HG03432 (cell line): ENCODE measurements around the gene ARHGAP6.

ENCODE experiments used
- ATAC-seq: cut with Tn5 transposase; IDR thresholded peaks from one replicate; pipeline ENCODE4 v1.9.1; 2021; ENCODE audit warnings: mild to moderate bottlenecking, moderate library complexity; ENCODE audit not compliant: unreplicated experiment

The ARHGAP6 gene

DNA sequence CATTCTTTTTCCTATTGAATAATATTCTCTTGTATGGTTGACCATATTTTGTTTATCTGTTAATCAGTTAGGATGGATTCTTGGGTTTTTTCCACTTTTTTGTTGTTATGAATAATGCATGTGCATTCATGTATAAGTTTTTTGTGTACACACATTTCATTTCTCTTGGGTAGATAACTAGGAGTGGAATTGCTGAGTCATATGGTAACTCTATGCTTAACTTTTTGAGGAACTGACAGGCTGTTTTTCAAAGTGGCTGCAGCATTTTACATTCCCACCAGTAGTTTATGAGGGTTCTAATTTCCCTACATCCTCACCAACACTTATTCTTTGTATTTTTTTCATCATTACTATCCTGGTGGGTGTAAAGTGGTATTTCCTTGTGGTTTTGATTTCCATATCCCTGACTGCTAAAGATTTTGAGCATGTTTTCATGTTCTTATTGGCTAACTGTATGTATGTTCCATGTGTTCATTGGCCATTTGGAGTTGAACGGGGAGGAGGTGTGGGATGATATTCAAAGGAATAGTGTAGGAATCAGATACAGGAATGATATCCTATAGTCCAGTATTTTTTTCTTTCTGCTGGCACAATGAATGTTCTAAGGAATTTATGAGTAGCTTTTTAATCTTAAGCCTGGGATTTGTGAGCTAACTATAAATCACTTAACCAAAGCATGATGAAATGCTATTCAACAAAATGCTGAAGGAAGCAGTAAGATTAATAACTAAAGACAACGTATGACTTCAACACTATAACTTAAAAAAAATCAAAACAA lies 258.2 kb downstream of the ARHGAP6 start:
- no peak for ATAC-seq

DNA sequence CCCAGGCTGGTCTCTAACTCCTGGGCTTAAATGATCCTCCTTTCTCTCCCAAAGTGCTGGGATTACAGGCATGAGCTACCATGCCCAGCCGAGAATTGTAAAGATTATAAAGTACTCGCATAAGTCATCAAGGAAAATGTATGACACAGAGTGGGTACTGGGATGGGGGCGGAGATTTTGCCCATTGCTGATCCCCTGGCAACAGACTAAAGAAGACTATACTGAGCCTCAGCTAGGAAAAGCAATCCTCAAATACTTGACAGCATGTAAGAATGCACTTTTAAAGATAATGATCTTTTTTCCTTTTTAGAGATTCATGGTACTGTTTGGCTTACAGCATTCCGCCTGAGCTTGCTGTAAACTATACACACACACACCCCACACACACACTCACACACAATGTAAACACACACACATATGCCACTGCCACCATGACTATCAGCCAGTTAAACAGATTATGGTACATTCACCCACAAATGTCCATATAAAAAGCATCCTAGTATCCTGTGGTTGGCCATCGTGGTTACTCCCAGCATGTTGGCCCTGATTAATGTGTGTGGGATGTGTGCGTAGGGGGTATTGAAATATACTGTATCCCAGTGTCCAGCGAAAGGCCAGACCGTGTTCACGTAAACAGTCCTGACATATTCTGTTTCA lies 259.5 kb downstream of the ARHGAP6 start:
- ATAC-seq, result no peak

DNA sequence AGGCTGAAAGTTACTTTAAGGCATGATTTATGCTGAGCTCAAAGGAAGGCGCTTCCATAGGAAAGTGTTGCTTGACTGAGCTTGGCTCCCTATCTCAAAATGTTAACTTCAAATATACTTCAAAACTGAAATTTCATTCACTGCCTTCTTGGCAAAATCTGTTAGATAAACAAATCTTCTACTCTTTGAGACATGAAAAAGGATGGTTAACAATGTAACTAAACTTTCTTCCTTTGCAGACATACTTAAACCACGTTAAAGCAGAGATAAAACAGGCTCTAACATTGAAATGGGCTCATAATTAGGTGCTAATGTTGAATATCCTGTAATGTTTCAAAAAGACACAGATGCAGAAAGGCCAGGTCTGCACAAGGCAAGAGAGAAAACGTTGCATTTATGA lies 262.1 kb downstream of the ARHGAP6 start:
- no peak for ATAC-seq

DNA sequence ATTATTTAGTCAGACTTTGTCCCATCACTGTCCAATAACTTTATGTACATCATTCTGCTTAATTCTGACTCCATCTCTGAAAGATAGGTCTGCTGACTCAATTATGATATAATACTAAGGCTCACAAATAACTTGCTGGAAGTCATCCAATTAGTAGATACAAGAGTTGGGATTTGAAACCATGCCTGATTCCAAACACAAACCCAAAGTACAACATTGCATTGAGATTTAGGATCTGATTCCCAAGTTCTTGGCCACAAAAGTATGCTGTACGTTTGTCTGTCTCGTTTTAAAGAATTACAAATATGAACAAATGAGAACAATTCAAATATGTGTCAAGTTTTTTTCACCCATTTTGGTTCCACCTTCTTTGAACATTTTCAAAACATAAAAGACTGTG lies 263.8 kb downstream of the ARHGAP6 start:
- ATAC-seq, result no peak

DNA sequence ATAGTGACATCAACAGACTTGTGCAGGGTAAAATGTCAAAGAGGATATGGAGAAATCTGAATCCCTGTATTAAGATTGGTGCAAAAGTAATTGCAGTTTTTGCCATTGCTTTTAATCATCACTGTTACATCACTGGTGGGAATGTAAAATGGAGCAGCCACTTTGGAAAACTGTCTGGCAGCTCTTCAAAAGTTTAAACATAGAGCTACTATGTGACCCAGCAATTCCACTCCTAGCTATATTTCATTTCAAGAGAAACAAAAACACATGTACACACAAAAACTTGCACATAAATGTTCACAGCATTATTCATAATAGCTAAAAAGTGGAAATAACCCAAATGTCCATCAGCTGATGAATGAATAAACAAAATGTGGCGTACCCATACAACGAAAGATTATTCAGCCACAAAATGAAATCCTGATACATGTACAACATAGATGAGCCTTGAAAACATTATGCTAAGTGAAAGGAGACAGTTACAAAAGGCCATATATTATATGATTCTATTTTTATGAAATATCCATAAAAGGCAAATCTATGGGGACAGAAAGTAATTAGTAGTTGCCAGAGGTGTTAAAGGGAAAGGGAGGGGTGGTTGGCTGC lies 266.1 kb downstream of the ARHGAP6 start:
- no peak for ATAC-seq

DNA sequence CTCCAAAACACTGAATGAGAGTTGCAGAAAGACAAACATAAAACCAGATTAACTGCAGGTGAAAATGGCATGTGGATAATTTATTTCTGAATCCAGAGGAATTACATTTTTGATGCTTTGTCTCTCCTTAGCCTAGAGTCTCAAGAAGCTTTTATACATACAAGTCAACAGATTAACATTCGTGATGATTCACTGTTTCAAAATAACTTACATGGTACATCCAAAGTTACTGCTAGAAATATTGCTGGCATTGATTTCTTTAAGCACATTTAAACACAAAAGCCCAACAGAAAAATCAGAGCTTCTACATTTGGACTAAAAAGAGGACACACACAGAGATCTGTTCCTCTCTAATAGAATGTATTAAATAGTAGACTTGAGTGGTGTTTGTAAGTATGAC lies 266.9 kb downstream of the ARHGAP6 start:
- ATAC-seq, result no peak

DNA sequence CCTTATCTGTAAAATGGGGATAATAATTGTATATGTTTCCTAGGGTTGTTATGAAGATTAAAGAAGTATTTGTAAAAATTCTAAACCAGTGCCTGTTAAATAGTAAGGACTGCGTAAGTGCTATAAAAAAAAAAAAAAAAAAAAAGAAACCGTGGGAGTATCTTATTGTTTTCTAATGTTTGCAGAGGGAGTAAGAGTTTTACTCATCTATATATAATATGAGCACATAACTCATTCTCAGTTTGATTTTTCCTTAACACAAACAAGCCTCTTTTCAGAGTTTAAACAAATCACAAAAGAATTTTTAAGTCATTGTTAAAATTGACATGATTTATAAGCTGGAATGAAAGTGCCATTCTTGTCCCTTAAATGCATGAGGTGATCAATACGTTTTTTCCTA lies 267.6 kb downstream of the ARHGAP6 start:
- ATAC-seq, result no peak

DNA sequence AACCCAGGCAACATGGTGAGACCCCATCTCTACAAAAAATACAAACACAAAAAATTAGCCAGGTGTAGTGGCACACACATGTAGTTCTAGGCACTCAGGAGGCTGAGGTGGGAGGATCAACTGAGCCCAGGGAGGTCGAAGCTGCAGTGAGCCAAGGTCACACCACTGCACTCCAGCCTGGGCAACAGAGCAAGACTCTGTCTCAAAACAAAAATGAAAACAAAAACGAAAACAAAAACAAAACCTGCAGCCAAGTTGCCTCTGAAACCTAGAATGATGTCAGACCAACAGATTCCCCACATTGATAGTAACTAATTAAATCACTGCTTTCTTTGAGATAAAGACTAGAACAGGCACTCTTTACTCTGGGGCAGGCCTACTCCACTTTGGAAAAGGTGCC lies 268.0 kb downstream of the ARHGAP6 start:
- ATAC-seq, result peak; percentile 77

DNA sequence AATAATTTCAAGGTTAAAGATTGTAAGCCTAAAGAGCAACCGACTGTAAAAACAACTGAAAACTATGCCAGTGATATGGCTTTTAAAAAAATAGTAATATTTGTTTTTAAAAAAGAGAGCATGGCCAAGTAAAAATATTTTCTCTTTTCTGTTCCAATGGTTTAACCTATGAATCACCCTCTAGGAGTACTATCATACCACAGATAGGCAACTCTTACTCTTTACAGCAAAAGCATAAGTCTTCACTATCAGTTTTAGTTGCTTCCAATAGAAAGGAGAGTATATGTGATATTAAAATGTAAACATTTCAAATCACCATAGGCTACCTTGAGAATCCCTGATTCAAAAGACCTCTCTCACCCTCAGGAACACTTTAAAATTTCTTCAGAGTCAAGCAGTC lies 269.9 kb downstream of the ARHGAP6 start:
- ATAC-seq, result no peak

DNA sequence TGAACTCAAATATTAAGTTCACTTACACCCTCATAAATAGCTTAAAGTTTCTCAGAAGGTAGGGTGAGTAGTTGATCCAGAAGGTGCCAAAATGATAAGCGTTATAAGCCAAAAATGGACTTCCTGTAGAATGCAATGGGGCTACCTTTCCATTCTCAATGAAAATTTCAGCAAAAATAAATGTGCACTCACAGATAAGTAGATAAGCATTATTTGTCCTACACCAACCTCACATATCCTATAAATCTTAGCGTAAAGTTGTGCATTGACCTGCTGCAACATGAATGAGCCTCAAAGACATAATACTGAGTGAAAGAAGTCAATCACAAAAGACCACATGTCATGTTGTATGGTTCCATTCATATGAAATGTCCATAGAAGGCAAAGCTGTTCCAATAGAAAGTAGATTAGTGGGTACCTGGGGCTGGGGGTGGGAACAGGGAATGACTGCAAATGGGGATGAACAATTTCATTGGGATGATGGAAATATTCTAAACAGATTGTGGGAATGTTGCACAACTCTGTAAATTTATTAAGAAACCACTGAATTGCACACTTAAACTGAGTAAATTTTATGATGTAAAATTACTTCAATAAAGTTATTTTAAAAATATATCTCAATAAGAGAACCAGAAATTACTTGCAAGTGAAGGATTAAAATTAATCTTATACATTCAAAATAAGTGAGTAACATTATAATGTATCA lies 271.6 kb downstream of the ARHGAP6 start:
- ATAC-seq, result no peak

DNA sequence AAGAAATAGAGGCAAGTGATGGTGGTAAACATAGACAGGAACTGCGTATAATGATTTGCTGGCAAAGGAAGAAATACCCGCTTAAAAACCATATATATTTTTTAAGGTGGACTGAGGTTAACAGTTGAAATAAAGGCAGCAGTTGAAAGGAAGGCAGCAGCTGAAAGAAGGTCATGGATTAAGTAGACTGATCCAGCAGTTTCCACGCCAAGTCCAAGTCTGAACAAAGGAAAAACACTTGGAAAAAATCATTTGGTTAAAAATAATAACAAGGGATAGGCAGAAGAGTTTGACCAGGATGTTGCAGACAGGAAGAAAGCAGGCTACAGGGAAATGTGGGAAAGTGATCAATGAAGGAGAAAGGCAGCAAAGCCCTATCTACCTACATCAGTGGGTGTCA lies 278.9 kb downstream of the ARHGAP6 start:
- ATAC-seq, result no peak

DNA sequence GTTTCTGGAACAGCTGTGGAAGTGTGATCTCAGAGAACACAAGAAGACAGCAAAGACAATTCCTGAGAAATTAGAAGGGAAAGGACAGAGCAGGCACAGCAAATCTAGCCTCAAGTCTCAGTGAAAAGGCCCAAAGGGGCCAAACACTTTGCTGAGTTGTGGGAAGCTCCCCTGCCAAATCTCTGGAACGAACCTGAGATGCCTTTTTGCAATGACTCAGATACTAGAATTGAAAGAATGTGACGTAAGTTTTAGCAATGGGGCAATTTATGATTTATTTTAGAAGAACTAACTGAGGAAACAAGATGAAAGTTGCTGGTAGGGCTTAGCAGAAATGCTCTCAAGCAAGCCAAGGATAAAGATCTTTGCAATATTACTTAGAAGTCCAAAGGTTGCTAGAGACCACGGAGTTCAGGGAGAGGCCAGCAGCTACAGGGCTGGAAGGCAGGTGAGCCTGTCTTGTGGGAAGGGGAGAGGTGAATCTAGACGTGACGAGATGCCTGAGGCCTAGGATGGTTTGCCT lies 279.7 kb downstream of the ARHGAP6 start:
- ATAC-seq, result peak; percentile 73

DNA sequence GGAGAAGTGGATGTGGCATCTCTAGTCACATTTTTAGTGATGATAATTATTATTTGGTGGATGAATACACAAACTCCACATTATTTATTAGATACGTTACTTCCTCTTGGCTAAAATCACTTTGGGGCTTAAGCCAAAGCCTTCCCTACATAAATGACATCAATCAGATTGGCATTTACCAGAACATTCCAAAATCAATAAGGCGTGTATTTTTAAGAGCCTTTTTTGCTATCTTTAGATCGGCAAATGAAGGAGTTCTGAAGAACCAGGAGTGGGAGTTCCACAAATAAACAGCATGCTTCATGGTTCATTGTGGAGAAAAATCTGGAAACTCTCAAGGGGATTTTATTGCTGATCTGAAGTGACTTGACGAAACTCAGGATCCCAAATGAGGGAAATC lies 282.8 kb downstream of the ARHGAP6 start:
- ATAC-seq, result no peak

DNA sequence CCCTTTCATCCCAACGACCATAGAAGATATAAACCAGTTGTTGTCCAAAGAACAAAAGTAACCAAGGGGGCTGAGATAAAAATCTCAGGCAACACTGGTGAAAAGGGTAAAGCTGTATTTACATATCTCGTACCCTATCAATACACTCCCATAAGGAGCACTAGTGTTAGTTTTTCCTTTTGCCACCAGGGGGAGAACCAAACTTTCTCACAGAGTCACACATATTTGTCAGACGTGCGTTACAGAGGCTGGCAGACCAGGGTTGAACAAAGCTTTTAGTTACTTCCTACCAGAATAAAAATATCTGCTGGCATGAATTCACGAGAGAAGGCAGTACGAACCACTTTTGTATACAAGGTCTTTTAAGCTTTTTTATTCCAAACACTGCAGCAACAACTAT lies 284.3 kb downstream of the ARHGAP6 start:
- ATAC-seq, result peak; percentile 77

DNA sequence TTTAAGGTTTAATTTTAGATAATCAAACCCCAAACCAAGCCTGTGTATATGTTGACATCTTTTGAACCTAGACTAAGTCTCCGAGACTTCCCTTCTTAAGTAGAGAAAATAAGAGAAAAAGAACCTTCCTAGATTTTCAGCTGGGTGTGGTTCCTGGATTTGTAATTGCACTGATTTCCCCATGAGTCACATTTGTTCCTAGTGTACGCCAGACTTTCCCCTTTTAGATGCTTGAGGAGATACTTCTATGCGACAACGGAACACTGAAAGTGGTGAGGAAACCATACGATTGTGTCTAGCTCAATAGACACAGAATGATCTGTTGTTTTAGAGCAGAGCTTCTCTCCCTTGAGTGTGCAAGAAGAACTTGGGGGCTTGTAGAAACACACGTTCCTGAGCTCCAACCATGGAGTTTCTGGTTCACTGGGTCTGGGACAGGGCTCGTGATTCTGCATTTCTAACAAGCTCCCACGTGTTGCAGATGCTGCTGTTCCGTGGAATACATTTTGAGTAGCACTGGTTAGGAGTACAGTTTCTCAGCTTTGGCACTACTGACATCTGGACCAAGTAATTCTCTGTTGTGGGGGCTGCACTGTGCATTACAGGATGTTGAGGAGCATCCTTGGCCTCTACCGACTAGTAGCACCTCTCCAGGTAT lies 285.4 kb downstream of the ARHGAP6 start:
- no peak for ATAC-seq

DNA sequence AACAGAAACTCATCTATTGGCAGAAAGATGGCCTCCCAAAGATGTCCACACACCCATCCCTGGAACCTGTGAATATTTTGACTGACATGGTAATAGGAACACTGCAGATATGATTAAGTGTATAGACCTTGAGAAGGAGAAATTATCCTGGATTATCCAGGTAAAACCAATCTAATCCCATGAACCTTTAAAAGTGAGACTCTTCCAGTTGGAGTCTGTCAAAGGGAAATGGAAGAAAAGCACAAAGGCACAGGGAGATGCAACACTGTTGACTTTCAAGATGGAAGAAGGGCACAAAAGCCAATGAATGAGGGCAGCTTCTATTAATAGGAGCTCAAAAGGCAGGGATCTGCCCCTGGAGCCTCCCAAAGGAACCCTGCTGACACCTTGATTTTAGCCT lies 289.6 kb downstream of the ARHGAP6 start:
- no peak for ATAC-seq

DNA sequence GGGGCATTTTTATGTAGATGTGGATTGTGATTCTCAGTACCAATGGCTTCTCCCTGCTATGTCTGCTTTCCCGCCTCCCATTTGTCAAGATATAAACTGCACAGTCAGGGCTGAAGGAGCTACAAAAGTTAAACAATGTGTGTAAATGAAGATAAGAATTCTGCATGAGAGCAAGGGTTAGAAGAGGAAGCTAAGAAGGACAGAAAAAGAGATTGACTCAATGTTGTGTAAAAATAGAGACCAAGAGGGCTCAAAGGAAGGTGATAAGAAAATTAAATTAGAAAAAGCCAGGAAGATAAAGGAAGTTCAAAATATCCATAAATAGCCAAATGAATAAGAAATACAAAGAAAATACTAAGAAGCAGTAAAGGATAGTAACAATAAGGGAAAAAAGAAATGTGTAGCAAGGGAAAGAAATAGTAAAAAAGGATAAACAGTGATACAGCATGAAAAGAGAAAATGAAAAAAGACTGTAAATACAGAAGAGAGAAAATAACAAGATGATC lies 290.1 kb downstream of the ARHGAP6 start:
- no peak for ATAC-seq

DNA sequence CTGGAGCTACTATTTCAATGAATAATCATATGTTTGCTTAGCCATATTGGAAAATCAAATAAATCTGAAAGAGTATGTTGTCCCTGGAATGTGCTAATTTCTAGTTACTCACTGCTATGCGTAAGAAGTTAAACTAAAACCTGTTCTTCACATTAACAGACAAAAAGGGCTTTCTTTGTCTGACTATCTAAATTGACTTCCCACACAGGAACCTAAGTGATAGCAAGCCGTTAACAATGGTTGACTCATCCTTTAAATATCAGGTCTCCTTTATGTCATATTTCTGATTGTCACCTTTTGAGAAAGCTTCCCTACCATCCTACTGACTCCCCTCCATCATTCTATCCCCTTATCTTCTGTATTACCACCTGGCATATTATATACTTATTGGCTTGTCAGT lies 291.1 kb downstream of the ARHGAP6 start:
- no peak for ATAC-seq

DNA sequence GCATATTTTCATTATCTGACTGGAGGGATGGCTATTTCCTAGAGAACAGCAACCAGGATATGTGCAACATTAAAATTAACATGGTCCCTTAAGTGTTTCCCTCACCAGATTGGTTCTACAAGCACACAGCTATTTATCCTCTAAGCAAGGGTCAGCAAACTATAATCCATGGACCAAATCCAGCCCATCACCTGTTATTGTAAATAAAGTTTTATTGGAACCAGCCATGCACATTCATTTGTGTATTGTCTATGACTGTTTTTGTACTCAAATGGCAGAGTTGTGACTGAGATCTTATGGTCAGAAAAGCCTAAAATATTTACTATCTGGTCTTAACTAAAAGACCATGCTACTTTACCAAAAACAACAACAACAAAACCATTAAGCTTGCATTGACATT lies 294.6 kb downstream of the ARHGAP6 start:
- no peak for ATAC-seq

DNA sequence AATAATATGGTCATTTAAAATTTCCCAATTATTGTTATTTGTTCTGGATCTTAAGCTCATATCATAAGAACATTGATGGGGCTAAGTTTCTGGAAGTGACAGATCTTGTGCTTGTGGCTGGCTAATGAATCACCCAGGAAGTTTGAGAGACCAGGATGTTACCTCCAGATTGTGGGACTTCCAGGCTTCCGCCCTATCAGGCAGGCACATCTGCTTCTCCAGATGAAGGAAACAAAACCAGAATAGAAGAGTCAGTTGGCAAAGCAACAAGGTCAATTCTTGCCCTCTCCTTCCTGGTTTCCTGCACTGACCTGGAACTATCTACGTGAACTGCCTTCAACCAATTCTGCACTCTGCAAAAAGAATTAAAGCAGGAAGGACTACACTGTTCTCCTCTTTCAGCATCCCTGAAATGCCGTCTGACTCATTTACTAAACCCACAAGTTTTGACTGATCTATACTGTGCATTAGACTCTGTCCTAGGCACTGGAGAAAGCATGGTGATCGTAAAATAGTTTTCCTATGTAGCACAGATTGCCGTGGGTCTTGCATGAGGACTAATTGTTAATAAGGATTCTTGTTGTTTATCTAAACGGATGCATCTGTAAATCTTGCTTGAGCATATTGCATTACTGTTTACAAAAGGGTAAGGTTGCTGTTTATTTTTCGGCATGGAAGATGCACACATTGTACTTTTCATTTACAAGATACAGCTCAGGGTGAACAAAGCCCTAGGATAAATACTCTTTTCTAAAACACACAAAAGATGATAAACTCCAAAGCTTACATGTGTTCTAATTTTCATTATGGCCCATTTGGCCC lies 297.9 kb downstream of the ARHGAP6 start:
- ATAC-seq, result no peak
